ENCODE data around the gene IL15.
"Not testable (repeated sequence)": the region's sequence is repeated elsewhere in the genome, so short reads cannot be mapped to it uniquely, and the experiment has no call there.

Gene IL15

GRCh38 chr4:141636082-141636770 is at the start of gene IL15:
IL15 (plus strand) TSS chr4:141636583; CDS start chr4:141719465, 82,882 bp downstream.
- peak; percentile 20 to 22 for DNase-seq (ENCODE audit: low read depth in 2 of 2)

GRCh38 chr4:141587897-141588296 is 48.5 kb upstream of the IL15 start:
- DNase-seq (ENCODE audit: low read depth in 2 of 2): no peak

GRCh38 chr4:141595531-141595930 is 40.9 kb upstream of the IL15 start:
- no peak for DNase-seq (ENCODE audit: low read depth in 2 of 2)

DNA sequence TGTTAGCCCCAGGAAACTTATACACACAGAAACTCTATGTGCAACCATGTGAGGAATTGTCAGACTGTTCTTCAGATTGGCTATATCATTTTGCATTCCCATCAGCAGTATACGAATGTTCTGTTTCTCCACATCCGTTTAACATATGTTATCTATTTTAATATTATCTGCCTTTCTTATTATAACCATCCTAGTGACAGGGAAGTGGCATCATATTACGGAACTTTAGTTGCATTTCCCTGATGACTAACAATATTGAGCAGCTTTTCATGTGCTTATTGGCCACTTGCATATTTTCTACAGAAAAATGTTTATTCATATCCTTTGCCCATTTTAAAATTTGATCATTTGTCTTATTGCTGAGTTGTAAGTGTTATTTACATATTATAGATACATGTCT is 36.5 kb upstream of the IL15 start:
- no peak for DNase-seq (ENCODE audit: low read depth in 2 of 2)

- not testable (repeated sequence) for DNase-seq (ENCODE audit: low read depth in 2 of 2)
Observed at GRCh38 chr4:141604683-141605082, 31.7 kb upstream of the IL15 start.

DNA sequence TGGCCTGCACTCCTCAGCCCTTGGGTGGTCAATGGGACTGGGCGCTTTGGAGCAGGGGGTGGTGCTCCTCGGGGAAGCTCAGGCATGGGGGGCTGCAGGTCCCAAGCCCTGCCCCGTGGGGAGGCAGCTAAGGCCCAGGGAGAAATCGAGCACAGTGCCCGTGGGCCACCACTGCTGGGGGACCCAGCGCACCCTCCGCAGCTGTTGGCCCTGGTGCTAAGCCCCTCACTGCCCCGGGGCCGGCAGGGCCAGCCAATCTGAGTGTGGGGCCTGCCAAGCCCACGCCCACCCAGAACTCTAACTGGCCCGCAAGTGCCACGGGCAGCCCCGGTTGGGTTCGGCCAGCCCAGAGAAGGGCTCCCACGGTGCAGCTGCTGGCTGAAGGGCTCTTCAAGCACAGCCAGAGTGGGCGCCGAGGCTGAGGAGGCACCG is 30.9 kb upstream of the IL15 start:
- no peak for DNase-seq (ENCODE audit: low read depth in 2 of 2)

GRCh38 chr4:141609243-141609642 is 27.1 kb upstream of the IL15 start:
- DNase-seq (ENCODE audit: low read depth in 2 of 2): no peak

GRCh38 chr4:141610365-141610764 is 26.0 kb upstream of the IL15 start:
- no peak for DNase-seq (ENCODE audit: low read depth in 2 of 2)

- DNase-seq (ENCODE audit: low read depth in 2 of 2): no peak
Observed at GRCh38 chr4:141614878-141615586, 21.4 kb upstream of the IL15 start.

DNA sequence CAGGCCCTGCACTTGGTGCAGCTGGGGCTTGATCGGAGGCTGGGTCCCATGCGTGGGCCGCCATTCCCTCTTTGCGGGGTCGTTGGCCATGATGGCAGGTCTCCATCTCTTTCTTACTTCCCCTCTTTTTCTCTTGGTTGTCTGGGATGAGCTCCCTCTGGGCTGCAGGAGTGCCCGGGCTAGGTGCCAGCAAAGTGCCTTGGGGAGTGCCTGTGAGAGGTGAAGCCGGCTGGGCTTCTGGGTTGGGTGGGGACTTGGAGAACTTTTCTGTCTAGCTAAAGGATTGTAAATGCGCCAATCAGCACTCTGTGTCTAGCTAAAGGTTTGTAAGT is 20.8 kb upstream of the IL15 start:
- DNase-seq (ENCODE audit: low read depth in 2 of 2): not testable (repeated sequence)

DNA sequence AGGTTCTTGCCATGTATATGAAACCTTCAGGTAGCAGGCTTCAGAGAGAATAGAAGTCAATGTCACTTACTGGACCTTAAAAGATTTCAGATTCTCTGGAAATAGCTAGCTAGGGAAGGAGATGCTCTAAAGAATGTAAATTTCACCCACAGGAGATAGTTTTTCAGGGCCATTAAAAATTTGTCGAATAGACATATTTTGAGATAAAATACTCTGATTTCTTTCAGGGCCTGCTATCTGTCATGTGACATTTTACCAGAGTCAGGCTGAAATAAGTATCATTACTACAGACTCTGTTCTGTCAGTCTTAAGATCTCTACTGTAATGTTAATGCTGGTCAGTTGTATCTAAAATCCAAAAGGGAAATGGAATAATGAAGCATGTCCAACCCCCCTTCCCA is 15.7 kb upstream of the IL15 start:
- DNase-seq (ENCODE audit: low read depth in 2 of 2): no peak

- no peak for DNase-seq (ENCODE audit: low read depth in 2 of 2)
Observed at GRCh38 chr4:141625023-141625422, 11.4 kb upstream of the IL15 start.

GRCh38 chr4:141630854-141631253 is 5.5 kb upstream of the IL15 start:
- DNase-seq (ENCODE audit: low read depth in 2 of 2): no peak

- DNase-seq (ENCODE audit: low read depth in 2 of 2): no peak
Observed at GRCh38 chr4:141635736-141636081, 674 bp upstream of the IL15 start.

DNA sequence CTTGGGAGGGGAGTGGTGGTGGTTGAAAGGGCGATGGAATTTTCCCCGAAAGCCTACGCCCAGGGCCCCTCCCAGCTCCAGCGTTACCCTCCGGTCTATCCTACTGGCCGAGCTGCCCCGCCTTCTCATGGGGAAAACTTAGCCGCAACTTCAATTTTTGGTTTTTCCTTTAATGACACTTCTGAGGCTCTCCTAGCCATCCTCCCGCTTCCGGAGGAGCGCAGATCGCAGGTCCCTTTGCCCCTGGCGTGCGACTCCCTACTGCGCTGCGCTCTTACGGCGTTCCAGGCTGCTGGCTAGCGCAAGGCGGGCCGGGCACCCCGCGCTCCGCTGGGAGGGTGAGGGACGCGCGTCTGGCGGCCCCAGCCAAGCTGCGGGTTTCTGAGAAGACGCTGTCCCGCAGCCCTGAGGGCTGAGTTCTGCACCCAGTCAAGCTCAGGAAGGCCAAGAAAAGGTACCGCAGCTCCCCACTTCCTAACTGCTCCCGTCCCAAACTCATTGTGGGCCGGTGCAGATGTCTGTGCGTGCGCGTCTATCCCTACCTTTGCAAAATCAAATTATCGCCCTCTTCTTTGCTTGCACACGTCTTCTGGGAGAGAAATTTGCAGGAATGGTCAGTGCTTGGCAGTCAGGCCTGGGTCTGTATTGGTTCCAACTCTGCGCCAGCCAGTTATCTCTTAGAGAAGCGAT is 533 bp downstream of the IL15 start:
- DNase-seq (ENCODE audit: low read depth in 2 of 2): no peak

DNA sequence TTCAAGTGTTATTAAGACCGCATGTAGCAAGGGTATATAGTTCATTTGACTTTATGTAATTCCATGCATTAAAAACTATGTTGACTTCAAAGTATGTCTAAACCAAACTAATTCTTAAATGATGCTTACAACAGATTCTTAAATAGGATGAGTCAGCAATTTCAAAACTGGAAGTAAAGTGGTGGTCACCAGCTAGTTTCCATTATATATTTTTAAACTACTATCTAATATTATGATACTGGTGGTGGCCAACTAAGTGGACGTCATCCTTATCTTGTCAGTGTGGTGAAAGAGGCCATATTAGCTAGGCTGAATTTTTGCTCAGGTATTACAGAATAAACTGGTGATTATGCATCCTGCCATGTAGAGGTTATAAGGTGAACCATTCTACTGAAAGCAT is 1.2 kb downstream of the IL15 start:
- DNase-seq (ENCODE audit: low read depth in 2 of 2): no peak

- no peak for DNase-seq (ENCODE audit: low read depth in 2 of 2)
Observed at GRCh38 chr4:141638230-141638629, 1.8 kb downstream of the IL15 start.

- DNase-seq (ENCODE audit: low read depth in 2 of 2): no peak
Observed at GRCh38 chr4:141640696-141641095, 4.3 kb downstream of the IL15 start.

- DNase-seq (ENCODE audit: low read depth in 2 of 2): no peak
Observed at GRCh38 chr4:141642063-141642462, 5.7 kb downstream of the IL15 start.

- no peak for DNase-seq (ENCODE audit: low read depth in 2 of 2)
Observed at GRCh38 chr4:141642711-141643110, 6.3 kb downstream of the IL15 start.

DNA sequence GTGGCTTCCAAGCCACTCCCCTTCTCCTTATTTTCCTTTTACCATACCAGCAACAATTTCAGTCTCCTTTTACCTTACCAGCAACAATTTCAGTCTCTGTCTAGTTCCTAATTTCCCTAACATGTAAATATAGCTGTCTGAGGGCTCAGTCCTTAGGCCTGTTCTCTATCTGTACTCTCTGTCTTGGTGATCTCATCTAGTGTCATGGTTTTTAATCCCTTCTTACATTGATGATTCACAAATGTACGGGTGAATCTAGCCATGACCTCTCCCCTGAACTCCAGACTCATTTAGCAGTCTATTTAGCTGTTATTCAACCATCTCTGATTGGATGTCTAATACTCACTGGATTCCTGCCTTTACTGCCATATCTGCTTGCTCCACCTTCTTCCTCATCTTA is 7.2 kb downstream of the IL15 start:
- DNase-seq (ENCODE audit: low read depth in 2 of 2): no peak

DNA sequence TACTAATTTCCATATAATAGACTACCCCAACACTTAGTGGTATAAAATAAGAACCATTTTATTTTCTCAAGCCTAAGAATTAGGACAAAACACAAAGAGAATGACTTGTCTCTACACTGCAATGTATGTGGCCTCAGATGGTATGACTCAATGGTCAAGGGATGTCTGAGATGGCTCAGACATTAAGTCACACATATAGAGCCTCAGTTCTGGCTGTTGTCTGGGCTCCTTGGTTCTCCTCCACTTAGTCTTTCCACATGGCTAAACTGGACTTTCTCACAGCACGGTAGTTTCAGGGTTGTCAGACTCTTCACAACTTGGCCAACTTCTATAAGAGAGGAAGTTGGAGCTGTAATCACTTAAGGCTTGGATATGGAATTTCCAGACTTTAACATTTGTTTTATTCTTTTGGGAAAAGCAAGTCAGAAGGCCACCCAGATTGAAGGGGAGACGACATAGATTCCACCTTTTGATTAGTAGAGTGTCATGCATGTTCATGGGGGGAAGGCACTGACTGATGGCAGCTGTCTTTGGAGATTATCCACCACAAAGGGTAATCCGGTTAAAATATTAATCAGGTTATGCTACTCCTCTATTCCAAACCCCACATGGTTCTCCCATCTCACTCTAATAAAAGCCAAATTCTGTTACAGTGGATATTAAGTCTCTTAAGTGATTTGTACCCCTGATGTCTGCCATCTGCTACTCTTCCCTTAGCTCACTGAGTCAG is 9.4 kb downstream of the IL15 start:
- no peak for DNase-seq (ENCODE audit: low read depth in 2 of 2)
